Right lung (tissue), 5 donors: Measurements from ENCODE around the gene TAF4. TPM values are rescaled to one million over a fixed set of nuclear protein-coding genes. Genes with fewer than 3 reads are reported as not detected.
"Not testable (repeated sequence)": the region's sequence is repeated elsewhere in the genome, so short reads cannot be mapped to it uniquely, and the experiment has no call there.

Experiments used
- DNase-seq, 2 donors: peaks; one replicate each; pipeline ENCODE4 v3.0.0-alpha.2; 2013
- polyA plus RNA-seq, 5 donors: library from polyadenylated mRNA; unstranded; fragments of 120-200 nt; gene quantifications; one replicate each; pipeline versions ENCODE4 v1.2.1 to v1.2.3, GENCODE V29; 2013; ENCODE audit warnings: inconsistent platforms in 1 of 5, low replicate concordance in 1 of 5; ENCODE audit not compliant: insufficient read length in 5 of 5, insufficient read depth in 1 of 5

The TAF4 gene
- polyA plus RNA-seq, 5 donors, result 13.0 to 17.7 (median 15.9) TPM

DNA sequence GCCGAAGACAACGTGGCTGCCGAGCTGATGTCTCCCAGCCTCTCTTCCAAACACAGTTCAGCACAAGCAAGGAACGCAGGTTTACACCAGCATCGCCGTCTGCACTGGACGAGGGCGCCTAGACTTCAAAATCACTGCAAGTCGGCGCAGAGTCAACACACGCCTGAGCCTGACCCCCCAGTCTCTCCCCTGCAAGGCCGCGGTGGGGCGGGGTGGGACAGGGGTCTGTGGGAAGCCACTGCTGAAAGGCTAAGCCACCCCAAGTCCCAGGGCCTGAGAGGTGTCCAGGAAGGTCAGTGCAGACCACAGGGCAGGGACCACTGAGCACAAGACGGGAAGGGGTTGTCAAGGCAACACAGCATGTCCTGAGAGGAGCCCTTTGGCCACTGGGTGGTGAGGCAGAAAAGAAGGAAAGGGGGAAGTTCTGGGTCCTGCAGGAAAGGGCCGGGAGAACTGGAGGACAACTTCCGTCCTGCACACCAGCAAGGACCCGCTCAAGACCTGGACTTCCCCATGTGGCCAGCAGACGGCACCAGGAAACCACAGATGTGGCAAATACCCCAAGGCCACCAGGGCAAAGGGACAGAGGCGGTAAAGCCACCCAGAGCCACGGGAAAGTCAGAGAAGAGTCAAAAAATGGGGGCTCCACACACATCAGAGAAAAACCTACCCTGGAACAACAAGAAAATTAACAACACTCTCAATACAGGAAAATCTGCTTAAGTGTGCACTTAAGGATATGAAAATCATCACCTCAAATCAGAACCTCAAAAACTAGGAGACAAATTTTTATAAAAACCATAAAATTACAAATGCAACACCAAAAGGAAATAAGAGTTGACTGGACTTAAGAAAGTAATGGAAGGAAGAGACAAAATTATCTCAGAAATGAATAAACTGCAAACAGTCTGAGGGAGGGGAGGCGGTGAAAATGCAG, 84.8 kb downstream of the TAF4 start:
- peak in 1 of 2 donors; percentile 6 for DNase-seq

- DNase-seq, result no peak
Measured at GRCh38 chr20:61979701-61980635, 85.7 kb downstream of the TAF4 start.

DNA sequence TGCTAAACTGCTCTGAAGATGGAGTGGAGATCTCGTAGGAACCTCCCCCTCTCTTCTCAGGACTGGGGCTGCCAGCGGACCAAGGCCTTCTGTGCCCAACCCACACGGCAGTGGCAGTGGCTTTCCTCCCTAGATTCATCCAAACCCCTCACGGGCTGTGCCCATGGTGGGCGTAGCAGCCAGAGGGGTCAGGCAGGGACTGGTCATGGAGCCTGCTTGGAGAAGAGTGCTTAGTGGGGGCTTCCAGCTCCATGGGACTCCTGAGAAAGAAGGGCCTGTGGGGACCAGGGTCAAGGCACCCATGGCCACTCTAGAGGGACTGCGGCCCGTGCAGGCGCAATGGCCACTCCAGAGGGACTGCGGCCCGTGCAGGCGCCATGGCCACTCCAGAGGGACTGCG, 86.6 kb downstream of the TAF4 start:
- DNase-seq, result no peak

DNA sequence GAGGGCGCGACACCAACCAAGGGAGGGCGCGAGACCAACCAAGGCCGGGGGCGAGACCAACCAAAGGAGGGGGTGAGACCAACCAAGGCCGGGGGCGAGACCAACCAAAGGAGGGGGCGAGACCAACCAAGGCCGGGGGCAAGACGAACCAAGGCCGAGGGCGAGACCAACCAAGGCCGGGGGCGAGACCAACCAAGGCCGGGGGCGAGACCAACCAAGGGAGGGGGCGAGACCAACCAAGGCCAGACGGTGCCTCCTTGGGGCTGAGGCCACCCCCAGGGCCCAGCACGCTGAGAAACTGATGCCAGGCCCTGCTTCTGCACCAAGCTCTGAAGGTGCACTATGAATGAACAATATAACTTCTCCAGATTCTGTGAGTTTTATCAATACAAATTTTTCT, 87.2 kb downstream of the TAF4 start:
- DNase-seq, result no peak

GRCh38 chr20:61977419-61977786, 88.3 kb downstream of the TAF4 start:
- DNase-seq, result no peak

DNA sequence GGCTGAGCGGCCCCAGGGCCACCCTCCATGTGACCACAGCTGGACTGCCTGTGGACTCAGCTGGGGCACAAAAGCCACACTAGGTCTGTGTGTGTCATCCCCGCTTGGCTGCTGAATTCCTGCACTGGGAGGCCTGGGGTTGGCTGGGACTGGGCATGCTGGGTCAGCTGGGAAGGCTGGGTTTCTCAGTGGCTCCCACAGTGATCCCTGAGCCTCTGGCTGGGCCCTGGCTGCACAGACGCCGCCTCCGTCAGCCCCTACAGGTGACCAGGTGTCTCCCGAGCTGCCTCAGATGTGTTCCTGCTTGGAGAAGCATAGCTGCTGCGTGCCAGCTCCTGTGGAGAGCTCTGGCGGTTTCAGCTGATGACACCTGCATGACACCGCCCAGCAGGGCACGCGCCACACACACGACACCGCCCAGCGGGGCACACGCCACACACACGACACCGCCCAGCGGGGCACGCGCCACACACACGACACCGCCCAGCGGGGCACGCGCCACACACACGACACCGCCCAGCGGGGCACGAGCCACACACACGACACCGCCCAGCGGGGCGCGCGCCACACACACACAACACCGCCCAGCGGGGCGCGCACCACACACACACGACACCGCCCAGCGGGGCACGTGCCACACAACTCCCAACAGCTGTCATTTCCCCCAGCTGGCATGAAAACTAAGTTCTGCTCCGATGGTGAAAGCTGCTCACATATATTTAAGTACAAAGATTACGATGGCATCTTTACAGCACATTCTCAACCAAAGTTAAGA, 88.8 kb downstream of the TAF4 start:
- no peak for DNase-seq

GRCh38 chr20:61976263-61976643, 89.4 kb downstream of the TAF4 start:
- no peak for DNase-seq

DNA sequence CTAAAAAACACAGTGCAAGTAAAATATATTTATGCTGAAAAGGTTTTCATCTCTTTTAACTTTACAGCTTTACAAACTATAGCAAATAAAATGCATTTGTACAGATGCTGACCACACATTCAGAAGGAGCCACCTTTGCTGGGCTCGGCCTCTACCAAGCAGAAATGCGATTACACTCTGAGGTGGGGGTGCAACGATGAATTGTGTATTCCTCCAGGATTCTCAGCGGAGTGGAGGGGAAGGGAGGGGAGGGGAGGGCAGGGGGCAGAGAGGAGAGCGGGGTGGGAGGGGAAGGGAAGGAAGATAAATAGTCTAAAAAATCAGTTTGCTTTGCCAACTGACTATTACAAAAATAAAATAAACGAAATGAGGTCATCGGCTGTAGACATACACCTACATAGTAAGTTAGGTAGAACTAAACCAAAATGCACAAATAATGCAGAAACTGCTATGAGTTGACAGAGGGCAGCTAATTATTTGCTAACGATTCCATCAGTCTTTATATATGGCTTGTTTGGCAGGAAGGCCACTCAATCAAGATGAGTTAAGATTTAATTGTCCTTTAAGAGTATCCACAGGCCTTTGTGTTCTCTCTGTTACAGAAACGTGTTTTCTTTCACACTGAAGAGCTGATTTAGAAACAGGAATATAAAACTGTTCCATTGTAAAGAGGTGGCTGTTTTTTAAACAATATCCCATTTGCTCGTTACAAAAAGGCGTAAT, 90.1 kb downstream of the TAF4 start:
- no peak for DNase-seq

- no peak for DNase-seq
Measured at GRCh38 chr20:61974357-61974665, 91.4 kb downstream of the TAF4 start.

DNA sequence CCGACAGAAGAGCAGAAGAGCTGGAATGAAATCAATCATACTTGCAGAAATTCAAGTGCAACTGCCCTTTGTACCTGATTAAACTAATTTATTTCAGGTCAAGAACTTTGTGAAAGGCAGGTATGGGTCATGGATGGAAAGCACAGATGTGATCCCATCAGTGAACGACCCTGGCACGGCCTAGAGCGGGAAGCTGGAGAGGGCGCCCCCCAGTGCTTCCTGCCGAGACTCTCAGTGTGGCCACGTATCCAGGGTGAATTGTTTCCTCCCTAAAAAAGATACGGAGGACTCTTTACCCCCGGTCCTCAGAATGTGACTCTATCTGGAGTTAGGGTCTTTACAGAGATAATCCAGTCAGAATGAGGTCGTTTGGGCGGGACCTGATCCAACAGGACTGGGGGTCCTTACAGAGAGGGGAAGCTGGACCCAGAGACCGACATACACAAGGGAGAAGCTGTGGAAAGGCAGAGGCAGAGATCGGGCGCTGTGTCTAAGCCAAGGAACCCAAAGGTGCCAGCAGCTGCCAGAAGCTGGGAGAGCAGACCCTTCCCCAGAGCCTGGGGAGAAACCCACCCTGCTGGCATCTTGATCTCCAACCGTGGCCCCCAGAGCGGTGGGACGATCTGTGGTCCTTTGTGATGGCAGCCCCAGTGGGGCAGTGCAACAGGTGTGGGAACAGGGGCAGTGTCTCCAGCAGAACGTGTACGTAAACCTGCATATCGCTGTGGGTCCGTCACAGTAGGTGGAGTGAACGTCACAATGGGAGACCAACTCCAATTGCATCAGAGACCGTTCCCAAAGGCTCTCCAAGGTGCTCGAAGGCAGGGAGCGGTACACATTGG, 91.9 kb downstream of the TAF4 start:
- no peak for DNase-seq

- no peak for DNase-seq
Measured at GRCh38 chr20:61972636-61973508, 92.8 kb downstream of the TAF4 start.

DNA sequence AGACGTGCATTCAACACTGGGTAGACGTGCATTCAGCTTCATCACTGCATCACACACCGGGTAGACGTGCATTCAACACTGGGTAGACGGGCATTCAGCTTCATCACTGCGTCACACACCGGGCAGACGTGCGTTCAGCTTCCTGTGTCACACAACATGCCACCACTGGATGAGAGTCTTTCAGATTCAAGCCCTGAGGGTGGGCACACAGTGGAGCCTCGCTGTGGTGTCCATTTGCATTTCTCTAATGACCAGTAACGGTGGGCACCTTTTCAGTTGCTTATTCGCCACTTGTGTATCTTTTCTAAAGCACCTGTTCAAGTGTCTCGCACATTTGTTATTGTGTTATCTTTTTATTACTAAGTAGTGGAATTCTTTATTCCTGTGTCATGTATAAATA, 94.1 kb downstream of the TAF4 start:
- not testable (repeated sequence) for DNase-seq

DNA sequence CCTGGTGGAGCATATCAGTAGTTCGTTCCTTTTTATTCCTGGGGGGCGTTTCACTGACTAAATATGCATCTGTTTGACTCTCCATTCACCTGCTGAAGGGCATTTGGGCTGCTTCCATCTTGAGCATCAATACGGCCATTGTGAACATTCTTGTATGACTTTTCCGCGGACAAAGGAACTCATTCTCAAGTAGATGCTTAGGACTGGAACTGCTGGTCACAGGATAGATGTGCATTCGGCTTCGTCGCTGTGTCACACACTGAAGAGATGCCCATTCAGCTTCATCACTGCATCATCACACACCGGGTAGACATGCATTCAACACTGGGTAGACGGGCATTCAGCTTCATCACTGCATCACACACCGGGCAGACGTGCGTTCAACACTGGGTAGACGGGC, 95.3 kb downstream of the TAF4 start:
- no peak for DNase-seq

- DNase-seq, result no peak
Measured at GRCh38 chr20:61969806-61970205, 95.9 kb downstream of the TAF4 start.

DNA sequence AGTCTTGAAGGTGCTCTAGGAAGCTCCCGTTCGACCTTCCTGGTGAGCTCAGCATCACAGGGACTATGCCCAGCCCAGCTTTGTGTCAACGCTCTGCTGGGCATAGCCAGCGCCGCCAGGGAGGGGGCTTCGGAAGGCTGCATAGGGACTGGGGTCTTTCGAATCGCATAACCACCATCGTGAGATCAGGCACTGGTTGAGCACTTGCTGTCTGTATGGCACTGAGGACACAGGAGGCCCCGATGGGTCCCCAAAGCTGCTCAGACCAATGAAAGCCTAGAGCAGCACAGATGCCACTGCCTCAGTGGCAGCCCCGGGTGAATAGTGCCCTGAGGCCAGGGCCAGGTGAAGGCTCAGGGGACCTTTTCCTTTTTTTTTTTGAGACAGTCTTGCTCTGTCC, 96.7 kb downstream of the TAF4 start:
- DNase-seq, result no peak

DNA sequence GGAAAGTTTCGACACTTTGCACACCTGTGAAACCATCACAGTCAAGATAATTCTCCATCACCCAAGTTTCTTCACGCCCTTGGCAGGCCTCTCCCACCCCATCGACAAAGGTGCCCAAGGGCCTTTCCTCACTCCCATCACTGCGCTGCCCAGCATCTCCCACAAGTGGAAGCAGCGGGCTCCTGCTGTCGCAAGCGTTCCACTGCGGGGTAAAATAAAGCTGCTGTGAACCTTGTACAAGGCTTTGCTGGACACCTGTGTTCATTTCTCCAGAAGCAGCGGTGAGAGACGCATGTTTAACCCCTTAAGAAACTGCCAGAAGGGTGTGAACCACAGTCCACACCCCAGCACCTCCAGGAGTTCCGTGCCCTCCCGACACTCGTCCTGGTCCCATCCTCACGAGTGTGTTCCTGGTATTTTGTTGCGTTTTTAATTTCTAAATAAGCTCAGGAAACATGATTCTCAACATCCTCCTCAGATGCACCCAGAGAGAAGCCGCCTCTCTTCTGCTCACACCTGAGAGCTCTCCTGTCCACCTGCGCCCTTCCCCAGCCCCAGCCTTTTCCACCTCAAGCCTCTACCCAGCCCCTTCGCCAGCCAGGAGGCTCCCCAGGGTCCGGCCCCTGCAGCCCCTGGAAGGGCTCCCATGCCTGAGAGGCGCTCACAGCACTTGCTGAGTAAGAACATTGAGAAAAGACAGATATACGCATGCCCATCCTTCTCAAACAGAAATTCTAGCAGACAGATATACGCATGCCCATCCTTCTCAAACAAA, 97.5 kb downstream of the TAF4 start:
- DNase-seq, result no peak

GRCh38 chr20:61967300-61967699, 98.4 kb downstream of the TAF4 start:
- no peak for DNase-seq

DNA sequence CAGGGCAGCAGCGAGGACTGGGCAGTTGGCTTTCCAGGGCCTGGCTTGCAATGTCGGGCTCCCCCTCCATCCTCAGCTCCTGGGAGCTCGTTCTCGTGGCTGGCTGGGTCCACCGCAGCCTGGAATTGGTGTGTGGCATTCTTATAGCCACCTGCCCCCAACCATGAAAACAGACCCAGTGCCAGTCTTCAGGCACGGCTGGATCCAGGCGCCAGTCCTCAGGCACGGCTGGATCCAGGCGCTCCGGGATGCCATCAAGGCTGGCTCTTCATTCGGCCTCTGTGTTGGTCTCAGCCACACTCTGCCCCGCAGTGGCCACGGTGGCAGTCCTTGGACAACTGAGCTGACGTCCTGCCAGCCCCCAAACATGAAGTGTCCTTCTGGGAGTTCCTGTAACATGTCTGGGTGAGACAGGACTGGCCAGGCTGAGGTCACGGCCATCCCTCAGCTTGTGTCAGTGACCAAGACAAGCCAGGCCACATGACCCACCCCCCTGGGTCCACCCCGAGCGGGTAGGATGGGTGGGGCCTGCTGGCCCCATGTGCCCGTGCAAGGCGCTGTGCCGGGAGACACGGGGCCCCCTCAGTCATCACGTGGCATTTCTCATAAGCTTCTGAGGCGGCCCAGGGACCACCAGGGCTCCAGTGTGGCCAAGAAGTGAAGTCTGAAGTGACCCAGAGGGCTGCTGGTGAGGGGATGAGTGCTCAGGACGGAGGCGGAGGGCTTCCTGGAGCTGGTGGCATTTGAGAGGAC, 99.0 kb downstream of the TAF4 start:
- DNase-seq, result no peak
